ENCODE measurements around the gene GSK3A.
A peak's percentile ranks its signal among the peaks of the same experiment; 100 is the strongest.

GSK3A gene

GRCh38 chr19:42242512-42243409 lies at the start of gene GSK3A:
Gene GSK3A (minus strand): TSS chr19:42242602. CDS start chr19:42242465, 137 bp downstream.
- H3K4me1 ChIP-seq (ENCODE audit: control insufficient read depth, low read depth, low read length) = peaks cover 19% of the 10 kb centered on the region
- peak within 1 kb of the TSS; percentile 55 for H3K9ac ChIP-seq (ENCODE audit: low read length)
- H3K27ac ChIP-seq (ENCODE audit: low read length) = peak within 1 kb of the TSS; percentile 21
- H3K4me3 ChIP-seq (ENCODE audit: low read length) = peak within 1 kb of the TSS; percentile 72
- no peaks in the 10 kb centered on the region for H3K9me3 ChIP-seq (ENCODE audit: control insufficient read depth, low read depth, low read length)
- no peaks in the 10 kb centered on the region for H3K27me3 ChIP-seq (ENCODE audit: control insufficient read depth, insufficient read depth, low read length)
- no peaks in the 10 kb centered on the region for H3K36me3 ChIP-seq (ENCODE audit: control insufficient read depth, low read depth, low read length)

- Histone ChIP-seq H3K4me3 (ENCODE audit: low read length) (no peak overlapping the region), H3K27me3 (ENCODE audit: control insufficient read depth, insufficient read depth, low read length) (no peaks in the 10 kb centered on the region), H3K36me3 (ENCODE audit: control insufficient read depth, low read depth, low read length) (peaks cover 47% of the 10 kb centered on the region), H3K9ac (ENCODE audit: low read length) (no peak overlapping the region), H3K4me1 (ENCODE audit: control insufficient read depth, low read depth, low read length) (no peaks in the 10 kb centered on the region), H3K9me3 (ENCODE audit: control insufficient read depth, low read depth, low read length) (no peaks in the 10 kb centered on the region), H3K27ac (ENCODE audit: low read length) (no peak overlapping the region)
Observed at GRCh38 chr19:42291435-42291810, 49.0 kb upstream of the GSK3A start.

GRCh38 chr19:42290523-42291434 lies 48.4 kb upstream of the GSK3A start:
- H3K9ac ChIP-seq (ENCODE audit: low read length) = no peak overlapping the region
- no peak overlapping the region for H3K4me3 ChIP-seq (ENCODE audit: low read length)
- peaks cover 47% of the 10 kb centered on the region for H3K36me3 ChIP-seq (ENCODE audit: control insufficient read depth, low read depth, low read length)
- no peak overlapping the region for H3K27ac ChIP-seq (ENCODE audit: low read length)
- H3K9me3 ChIP-seq (ENCODE audit: control insufficient read depth, low read depth, low read length) = no peaks in the 10 kb centered on the region
- peaks cover 3% of the 10 kb centered on the region for H3K4me1 ChIP-seq (ENCODE audit: control insufficient read depth, low read depth, low read length)
- H3K27me3 ChIP-seq (ENCODE audit: control insufficient read depth, insufficient read depth, low read length) = no peaks in the 10 kb centered on the region

GRCh38 chr19:42290136-42290522 lies 47.7 kb upstream of the GSK3A start:
- no peak overlapping the region for H3K27ac ChIP-seq (ENCODE audit: low read length)
- H3K4me3 ChIP-seq (ENCODE audit: low read length) = no peak overlapping the region
- peaks cover 47% of the 10 kb centered on the region for H3K36me3 ChIP-seq (ENCODE audit: control insufficient read depth, low read depth, low read length)
- no peaks in the 10 kb centered on the region for H3K27me3 ChIP-seq (ENCODE audit: control insufficient read depth, insufficient read depth, low read length)
- peaks cover 9% of the 10 kb centered on the region for H3K4me1 ChIP-seq (ENCODE audit: control insufficient read depth, low read depth, low read length)
- H3K9me3 ChIP-seq (ENCODE audit: control insufficient read depth, low read depth, low read length) = no peaks in the 10 kb centered on the region
- no peak overlapping the region for H3K9ac ChIP-seq (ENCODE audit: low read length)

GRCh38 chr19:42289556-42290041 lies 47.2 kb upstream of the GSK3A start:
- no peaks in the 10 kb centered on the region for H3K27me3 ChIP-seq (ENCODE audit: control insufficient read depth, insufficient read depth, low read length)
- H3K4me1 ChIP-seq (ENCODE audit: control insufficient read depth, low read depth, low read length) = peaks cover 12% of the 10 kb centered on the region
- H3K9me3 ChIP-seq (ENCODE audit: control insufficient read depth, low read depth, low read length) = no peaks in the 10 kb centered on the region
- H3K9ac ChIP-seq (ENCODE audit: low read length) = no peak overlapping the region
- H3K4me3 ChIP-seq (ENCODE audit: low read length) = no peak overlapping the region
- H3K36me3 ChIP-seq (ENCODE audit: control insufficient read depth, low read depth, low read length) = peaks cover 47% of the 10 kb centered on the region
- no peak overlapping the region for H3K27ac ChIP-seq (ENCODE audit: low read length)

GRCh38 chr19:42288881-42289555 lies 46.6 kb upstream of the GSK3A start:
- peaks cover 47% of the 10 kb centered on the region for H3K36me3 ChIP-seq (ENCODE audit: control insufficient read depth, low read depth, low read length)
- no peak overlapping the region for H3K9ac ChIP-seq (ENCODE audit: low read length)
- no peaks in the 10 kb centered on the region for H3K9me3 ChIP-seq (ENCODE audit: control insufficient read depth, low read depth, low read length)
- peaks cover 12% of the 10 kb centered on the region for H3K4me1 ChIP-seq (ENCODE audit: control insufficient read depth, low read depth, low read length)
- H3K4me3 ChIP-seq (ENCODE audit: low read length) = no peak overlapping the region
- no peaks in the 10 kb centered on the region for H3K27me3 ChIP-seq (ENCODE audit: control insufficient read depth, insufficient read depth, low read length)
- H3K27ac ChIP-seq (ENCODE audit: low read length) = no peak overlapping the region

GRCh38 chr19:42288387-42288786 lies 46.0 kb upstream of the GSK3A start:
- Histone ChIP-seq H3K9me3 (ENCODE audit: control insufficient read depth, low read depth, low read length) (no peaks in the 10 kb centered on the region), H3K4me1 (ENCODE audit: control insufficient read depth, low read depth, low read length) (peaks cover 12% of the 10 kb centered on the region), H3K9ac (ENCODE audit: low read length) (no peak overlapping the region), H3K27me3 (ENCODE audit: control insufficient read depth, insufficient read depth, low read length) (no peaks in the 10 kb centered on the region), H3K36me3 (ENCODE audit: control insufficient read depth, low read depth, low read length) (peaks cover 47% of the 10 kb centered on the region), H3K4me3 (ENCODE audit: low read length) (no peak overlapping the region), H3K27ac (ENCODE audit: low read length) (no peak overlapping the region)

- H3K27ac ChIP-seq (ENCODE audit: low read length) = no peak overlapping the region
- H3K9me3 ChIP-seq (ENCODE audit: control insufficient read depth, low read depth, low read length) = no peaks in the 10 kb centered on the region
- H3K36me3 ChIP-seq (ENCODE audit: control insufficient read depth, low read depth, low read length) = peaks cover 43% of the 10 kb centered on the region
- no peak overlapping the region for H3K9ac ChIP-seq (ENCODE audit: low read length)
- H3K4me3 ChIP-seq (ENCODE audit: low read length) = no peak overlapping the region
- H3K27me3 ChIP-seq (ENCODE audit: control insufficient read depth, insufficient read depth, low read length) = no peaks in the 10 kb centered on the region
- H3K4me1 ChIP-seq (ENCODE audit: control insufficient read depth, low read depth, low read length) = peaks cover 18% of the 10 kb centered on the region
Observed at GRCh38 chr19:42287827-42288107, 45.4 kb upstream of the GSK3A start.

GRCh38 chr19:42287017-42287826 lies 44.8 kb upstream of the GSK3A start:
- Histone ChIP-seq H3K27ac (ENCODE audit: low read length) (no peak overlapping the region), H3K36me3 (ENCODE audit: control insufficient read depth, low read depth, low read length) (peaks cover 43% of the 10 kb centered on the region)

GRCh38 chr19:42286349-42287016 lies 44.1 kb upstream of the GSK3A start:
- Histone ChIP-seq H3K9me3 (ENCODE audit: control insufficient read depth, low read depth, low read length) (no peaks in the 10 kb centered on the region), H3K36me3 (ENCODE audit: control insufficient read depth, low read depth, low read length) (peaks cover 37% of the 10 kb centered on the region), H3K4me1 (ENCODE audit: control insufficient read depth, low read depth, low read length) (peaks cover 30% of the 10 kb centered on the region), H3K9ac (ENCODE audit: low read length) (no peak overlapping the region), H3K27me3 (ENCODE audit: control insufficient read depth, insufficient read depth, low read length) (no peaks in the 10 kb centered on the region), H3K4me3 (ENCODE audit: low read length) (no peak overlapping the region), H3K27ac (ENCODE audit: low read length) (no peak overlapping the region)

More at GRCh38 chr19:42287017-42287826, 44.8 kb upstream of the GSK3A start:
- no peaks in the 10 kb centered on the region for H3K9me3 ChIP-seq (ENCODE audit: control insufficient read depth, low read depth, low read length)
- no peaks in the 10 kb centered on the region for H3K27me3 ChIP-seq (ENCODE audit: control insufficient read depth, insufficient read depth, low read length)
- H3K4me1 ChIP-seq (ENCODE audit: control insufficient read depth, low read depth, low read length) = peaks cover 22% of the 10 kb centered on the region
- H3K4me3 ChIP-seq (ENCODE audit: low read length) = no peak overlapping the region
- H3K9ac ChIP-seq (ENCODE audit: low read length) = no peak overlapping the region
